IPS-20b (cell line): Measurements from ENCODE around the gene MYO16.

Experiments
- H3K27ac ChIP-seq: one replicate; pipeline ENCODE4 v1.5.1; 2013; ENCODE audit warnings: low read length
- H3K27me3 ChIP-seq: 2 replicates; pipeline ENCODE4 v1.6.1; 2013; ENCODE audit warnings: mild to moderate bottlenecking, low read length, inconsistent platforms; ENCODE audit not compliant: insufficient read depth
- H3K36me3 ChIP-seq: 2 replicates; pipeline ENCODE4 v1.6.1; 2013; ENCODE audit warnings: low read depth, mild to moderate bottlenecking, inconsistent platforms, low read length, moderate library complexity; ENCODE audit not compliant: insufficient read depth
- H3K4me1 ChIP-seq: 2 replicates; pipeline ENCODE4 v1.6.1; 2013; ENCODE audit warnings: mild to moderate bottlenecking, control low read depth, inconsistent platforms, low read length, moderate library complexity; ENCODE audit not compliant: insufficient read depth
- H3K4me3 ChIP-seq: 2 replicates; pipeline ENCODE4 v1.5.1; 2013; ENCODE audit warnings: mild to moderate bottlenecking, low read length, inconsistent platforms
- H3K9ac ChIP-seq: 2 replicates; pipeline ENCODE4 v1.6.1; 2013; ENCODE audit warnings: low read depth, mild to moderate bottlenecking, inconsistent platforms, low read length, moderate library complexity
- H3K9me3 ChIP-seq: 2 replicates; pipeline ENCODE4 v1.6.1; 2013; ENCODE audit warnings: mild to moderate bottlenecking, low read depth, low read length, inconsistent platforms; ENCODE audit not compliant: insufficient read depth

Gene MYO16

GRCh38 chr13:108948251-108948671 is 318.9 kb downstream of the MYO16 start:
- no peaks in the 10 kb centered on the region for H3K27me3 ChIP-seq
- no peak overlapping the region for H3K9ac ChIP-seq
- H3K4me3 ChIP-seq: no peak overlapping the region
- H3K9me3 ChIP-seq: no peaks in the 10 kb centered on the region
- no peak overlapping the region for H3K27ac ChIP-seq
- H3K4me1 ChIP-seq: no peaks in the 10 kb centered on the region
- no peaks in the 10 kb centered on the region for H3K36me3 ChIP-seq

GRCh38 chr13:108950333-108951010 is 321.1 kb downstream of the MYO16 start:
- H3K27me3 ChIP-seq: no peaks in the 10 kb centered on the region
- H3K4me1 ChIP-seq: no peaks in the 10 kb centered on the region
- H3K36me3 ChIP-seq: no peaks in the 10 kb centered on the region
- no peaks in the 10 kb centered on the region for H3K9me3 ChIP-seq
- no peak overlapping the region for H3K27ac ChIP-seq
- H3K9ac ChIP-seq: no peak overlapping the region
- no peak overlapping the region for H3K4me3 ChIP-seq

GRCh38 chr13:108955741-108956140 is 326.3 kb downstream of the MYO16 start:
- Histone ChIP-seq H3K9me3 (no peaks in the 10 kb centered on the region), H3K4me3 (no peak overlapping the region), H3K4me1 (no peaks in the 10 kb centered on the region), H3K27ac (no peak overlapping the region), H3K9ac (no peak overlapping the region), H3K36me3 (no peaks in the 10 kb centered on the region), H3K27me3 (no peaks in the 10 kb centered on the region)

GRCh38 chr13:108957369-108958012 is 328.1 kb downstream of the MYO16 start:
- H3K4me3 ChIP-seq: no peak overlapping the region
- H3K4me1 ChIP-seq: no peaks in the 10 kb centered on the region

GRCh38 chr13:108958013-108958376 is 328.6 kb downstream of the MYO16 start:
- H3K27me3 ChIP-seq: no peaks in the 10 kb centered on the region
- no peak overlapping the region for H3K27ac ChIP-seq
- H3K9ac ChIP-seq: no peak overlapping the region
- H3K4me3 ChIP-seq: no peak overlapping the region
- H3K9me3 ChIP-seq: no peaks in the 10 kb centered on the region
- H3K36me3 ChIP-seq: no peaks in the 10 kb centered on the region
- no peaks in the 10 kb centered on the region for H3K4me1 ChIP-seq

More at GRCh38 chr13:108957369-108958012, 328.1 kb downstream of the MYO16 start:
- H3K9me3 ChIP-seq: no peaks in the 10 kb centered on the region
- no peaks in the 10 kb centered on the region for H3K27me3 ChIP-seq
- no peak overlapping the region for H3K9ac ChIP-seq
- no peak overlapping the region for H3K27ac ChIP-seq
- no peaks in the 10 kb centered on the region for H3K36me3 ChIP-seq

GRCh38 chr13:108959234-108959633 is 329.8 kb downstream of the MYO16 start:
- Histone ChIP-seq H3K9ac (no peak overlapping the region), H3K9me3 (no peaks in the 10 kb centered on the region), H3K27ac (no peak overlapping the region), H3K4me1 (no peaks in the 10 kb centered on the region; the same call in 1 of the 2 replicates), H3K27me3 (no peaks in the 10 kb centered on the region), H3K4me3 (no peak overlapping the region), H3K36me3 (no peaks in the 10 kb centered on the region)

GRCh38 chr13:108960006-108960405 is 330.6 kb downstream of the MYO16 start:
- Histone ChIP-seq H3K9me3 (no peaks in the 10 kb centered on the region), H3K36me3 (no peaks in the 10 kb centered on the region), H3K27ac (no peak overlapping the region), H3K9ac (no peak overlapping the region), H3K27me3 (no peaks in the 10 kb centered on the region), H3K4me3 (no peak overlapping the region), H3K4me1 (no peaks in the 10 kb centered on the region; the same call in 1 of the 2 replicates)

GRCh38 chr13:108961542-108962125 is 332.2 kb downstream of the MYO16 start:
- Histone ChIP-seq H3K9ac (no peak overlapping the region), H3K9me3 (no peaks in the 10 kb centered on the region), H3K4me3 (no peak overlapping the region), H3K4me1 (no peaks in the 10 kb centered on the region; the same call in 1 of the 2 replicates), H3K36me3 (no peaks in the 10 kb centered on the region), H3K27ac (no peak overlapping the region), H3K27me3 (no peaks in the 10 kb centered on the region)

- H3K27me3 ChIP-seq: no peaks in the 10 kb centered on the region
- H3K4me3 ChIP-seq: no peak overlapping the region
- H3K4me1 ChIP-seq: no peaks in the 10 kb centered on the region; the same call in 1 of the 2 replicates
- H3K9ac ChIP-seq: no peak overlapping the region
- H3K36me3 ChIP-seq: no peaks in the 10 kb centered on the region
- no peak overlapping the region for H3K27ac ChIP-seq
- H3K9me3 ChIP-seq: no peaks in the 10 kb centered on the region
Observed at GRCh38 chr13:108962654-108963053, 333.2 kb downstream of the MYO16 start.

GRCh38 chr13:108963276-108963810 is 333.9 kb downstream of the MYO16 start:
- H3K27me3 ChIP-seq: no peaks in the 10 kb centered on the region
- H3K36me3 ChIP-seq: no peaks in the 10 kb centered on the region
- H3K4me3 ChIP-seq: no peak overlapping the region
- H3K9me3 ChIP-seq: no peaks in the 10 kb centered on the region
- no peak overlapping the region for H3K9ac ChIP-seq
- no peaks in the 10 kb centered on the region; the same call in 1 of the 2 replicates for H3K4me1 ChIP-seq
- H3K27ac ChIP-seq: no peak overlapping the region

- no peaks in the 10 kb centered on the region; the same call in 1 of the 2 replicates for H3K4me1 ChIP-seq
- H3K9ac ChIP-seq: no peak overlapping the region
- no peak overlapping the region for H3K27ac ChIP-seq
- no peak overlapping the region for H3K4me3 ChIP-seq
- no peaks in the 10 kb centered on the region for H3K36me3 ChIP-seq
- no peaks in the 10 kb centered on the region for H3K27me3 ChIP-seq
- no peaks in the 10 kb centered on the region for H3K9me3 ChIP-seq
Observed at GRCh38 chr13:108963846-108964600, 334.6 kb downstream of the MYO16 start.
